Measurements from ENCODE around the gene POU3F4. TPM values are rescaled to one million over a fixed set of nuclear protein-coding genes. Genes with fewer than 3 reads are reported as not detected.

The POU3F4 gene
- total and polyA plus RNA-seq, 2 donors (not counting 3 experiments of a cell fraction or from before 2014, with no cell fraction given): not detected

DNA sequence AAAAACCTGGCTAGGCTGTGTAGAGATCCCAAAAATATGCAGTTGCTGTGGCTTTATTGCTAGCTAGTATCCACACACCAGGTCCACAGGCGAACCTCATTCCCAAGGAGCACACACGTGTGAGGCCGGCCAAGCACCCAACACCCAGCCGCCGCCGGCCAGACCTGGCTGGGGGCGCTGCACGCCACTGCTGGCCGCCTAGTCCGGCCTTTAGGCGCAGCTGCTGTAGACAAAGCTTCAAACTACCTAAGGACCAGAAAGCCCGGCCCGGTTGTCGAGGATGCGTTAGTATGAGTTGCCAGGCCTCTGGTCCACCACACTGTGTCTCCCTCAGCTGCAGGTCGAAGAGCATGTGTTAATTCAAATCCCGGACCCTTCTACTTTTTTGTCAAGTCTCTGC, 3.1 kb downstream of the POU3F4 start:
- H3K9ac ChIP-seq (replicated peaks; ENCODE audit: extremely low read depth, insufficient read depth, low read length): no peak overlapping the region
- intact Hi-C loops (cut with micrococcal nuclease) (no loop called here), dilution Hi-C loops (cut with MboI; ENCODE audit: extremely low pct_ligation_motif_present, low sequenced_read_pairs) (no loop called here)
- no peak for DNase-seq (ENCODE audit: low read depth, low spot score)
- FAIRE-seq: no peak
- BruUV-seq (replicated peaks): no TSS peak
- ChIA-PET POLR2A (no interaction called here), CTCF (no interaction called here)
- no peaks in the 10 kb centered on the region for H3K9me1 ChIP-seq (replicated peaks; ENCODE audit: control insufficient read depth, extremely low read depth, insufficient read depth, low read length)
- no peaks in the 10 kb centered on the region for H3K36me3 ChIP-seq (ENCODE audit: control insufficient read depth in 2 of 2, extremely low read depth in 1 of 2, insufficient read depth in 2 of 2, low read length in 2 of 2)
- H3K4me3 ChIP-seq (replicated peaks in 1 of 3; ENCODE audit: insufficient read depth in 1 of 3, low read depth in 1 of 3, low read length in 3 of 3): no peak overlapping the region
- TF ChIP-seq POLR2AphosphoS5 (IDR thresholded peaks at IDR 0.05; ENCODE audit: insufficient read depth, low read depth, low read length): no peak
- TF ChIP-seq, protein P1, sequence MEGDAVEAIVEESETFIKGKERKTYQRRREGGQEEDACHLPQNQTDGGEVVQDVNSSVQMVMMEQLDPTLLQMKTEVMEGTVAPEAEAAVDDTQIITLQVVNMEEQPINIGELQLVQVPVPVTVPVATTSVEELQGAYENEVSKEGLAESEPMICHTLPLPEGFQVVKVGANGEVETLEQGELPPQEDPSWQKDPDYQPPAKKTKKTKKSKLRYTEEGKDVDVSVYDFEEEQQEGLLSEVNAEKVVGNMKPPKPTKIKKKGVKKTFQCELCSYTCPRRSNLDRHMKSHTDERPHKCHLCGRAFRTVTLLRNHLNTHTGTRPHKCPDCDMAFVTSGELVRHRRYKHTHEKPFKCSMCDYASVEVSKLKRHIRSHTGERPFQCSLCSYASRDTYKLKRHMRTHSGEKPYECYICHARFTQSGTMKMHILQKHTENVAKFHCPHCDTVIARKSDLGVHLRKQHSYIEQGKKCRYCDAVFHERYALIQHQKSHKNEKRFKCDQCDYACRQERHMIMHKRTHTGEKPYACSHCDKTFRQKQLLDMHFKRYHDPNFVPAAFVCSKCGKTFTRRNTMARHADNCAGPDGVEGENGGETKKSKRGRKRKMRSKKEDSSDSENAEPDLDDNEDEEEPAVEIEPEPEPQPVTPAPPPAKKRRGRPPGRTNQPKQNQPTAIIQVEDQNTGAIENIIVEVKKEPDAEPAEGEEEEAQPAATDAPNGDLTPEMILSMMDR (IDR thresholded peaks at IDR 0.05; ENCODE audit: extremely low read depth in 1 of 2, insufficient read depth in 1 of 2, low read depth in 1 of 2, low read length in 2 of 2): no peak
- TF ChIP-seq EZH2 (IDR thresholded peaks at IDR 0.05; ENCODE audit: borderline replicate concordance, low read depth, low read length, severe bottlenecking): no peak
- no peak for TF ChIP-seq JUN (IDR thresholded peaks at IDR 0.05; ENCODE audit: borderline replicate concordance, insufficient read depth, insufficient read length, low read depth)
- TF ChIP-seq MAX (IDR thresholded peaks at IDR 0.05; ENCODE audit: insufficient read depth, insufficient read length): no peak
- no peak for TF ChIP-seq MYC (IDR thresholded peaks at IDR 0.05; ENCODE audit: low read depth, low read length)
- no peak for TF ChIP-seq FOS (IDR thresholded peaks at IDR 0.05; ENCODE audit: borderline replicate concordance, insufficient read depth, low read length)
- no peak for TF ChIP-seq GATA2 (IDR thresholded peaks at IDR 0.05; ENCODE audit: insufficient read depth, insufficient read length, low read depth, low read length)
- TF ChIP-seq POLR2A (IDR thresholded peaks at IDR 0.05; ENCODE audit: low read depth, low read length): no peak
- no peaks in the 10 kb centered on the region for H4K20me1 ChIP-seq (replicated peaks; ENCODE audit: control insufficient read depth, extremely low read depth, insufficient read depth, low read length)
- no peaks in the 10 kb centered on the region for H3K27me3 ChIP-seq (ENCODE audit: control insufficient read depth in 2 of 2, insufficient read depth in 2 of 2, low read length in 2 of 2)
- H3K27ac ChIP-seq (ENCODE audit: insufficient read depth, low read depth, low read length): no peak overlapping the region
- no peaks in the 10 kb centered on the region for H3K4me1 ChIP-seq (ENCODE audit: control insufficient read depth, extremely low read depth, insufficient read depth, low read length)
- no peak overlapping the region for H2AFZ ChIP-seq (ENCODE audit: low read depth, low read length)
- H3K4me2 ChIP-seq (ENCODE audit: insufficient read depth, low read length): no peak overlapping the region
- no peaks in the 10 kb centered on the region for H3K9me3 ChIP-seq (replicated peaks; ENCODE audit: control insufficient read depth, insufficient read depth, low read length)
- H3K79me2 ChIP-seq (ENCODE audit: control insufficient read depth, insufficient read depth, low read length): no peaks in the 10 kb centered on the region
